T-cell (primary cell): Measurements from ENCODE around the gene KRT15. TPM values are rescaled to one million over a fixed set of nuclear protein-coding genes. Genes with fewer than 3 reads are reported as not detected.
"Not testable (repeated sequence)": the region's sequence is repeated elsewhere in the genome, so short reads cannot be mapped to it uniquely, and the experiment has no call there.

ENCODE experiments used
- ATAC-seq, 4 experiments: fragments of 200-7000 bp in 3 of 4; fragments of 150-1000 bp in 1 of 4; cut with Tn5 transposase; replicated peaks in 1 of 4; 1 replicate in 3 of 4; 2 replicates in 1 of 4; pipeline ENCODE4 v1.10.0; 2021; ENCODE audit warnings: moderate library complexity in 3 of 4, mild to moderate bottlenecking in 2 of 4, moderate number of reproducible peaks in 1 of 4
- CTCF ChIA-PET, 2 donors: fragments of 300-600 bp; sonication (Branson Sonifier 250); formaldehyde crosslinking; loops; one replicate each; lab custom pipeline; 2022; ENCODE audit warnings: antibody characterized with exemption in 2 of 2; lab: Charles Lee
- POLR2A ChIA-PET, 2 donors: fragments of 300-600 bp; sonication (Branson Sonifier 250); formaldehyde crosslinking; loops; one replicate each; lab custom pipeline; 2022; ENCODE audit warnings: antibody characterized with exemption in 2 of 2; lab: Charles Lee
- DNase-seq, 35 experiments: peaks; one replicate each; pipeline versions ENCODE4 v3.0.0 to v3.0.0-alpha.2; 2013 to 2023
- H3K27ac ChIP-seq: one replicate; pipeline ENCODE4 v1.5.1; 2013; ENCODE audit warnings: low read length
- H3K27me3 ChIP-seq, 2 experiments: replicated peaks in 1 of 2; 1 replicate in 1 of 2; 2 replicates in 1 of 2; pipeline versions ENCODE4 v1.6.1 to v1.7.0; 2013; ENCODE audit warnings: low read length in 1 of 2, mixed read lengths in 1 of 2; ENCODE audit not compliant: control insufficient read depth in 2 of 2, insufficient read depth in 2 of 2; ENCODE audit errors: extremely low read depth in 1 of 2
- H3K36me3 ChIP-seq, 2 donors: 1 replicate in 1 of 2; 2 replicates in 1 of 2; pipeline versions ENCODE4 v1.6.1 to v1.7.0; 2013; ENCODE audit warnings: low read length in 1 of 2; ENCODE audit not compliant: control insufficient read depth in 2 of 2, insufficient read depth in 1 of 2; ENCODE audit errors: extremely low read depth in 1 of 2
- H3K4me1 ChIP-seq, 2 experiments: 1 replicate in 1 of 2; 2 replicates in 1 of 2; pipeline versions ENCODE4 v1.6.1 to v1.7.0; 2013; ENCODE audit warnings: low read length in 2 of 2, mixed read lengths in 1 of 2; ENCODE audit not compliant: insufficient read depth in 2 of 2, control insufficient read depth in 1 of 2; ENCODE audit errors: extremely low read depth in 1 of 2
- H3K4me3 ChIP-seq, 2 donors: 1 replicate in 1 of 2; 2 replicates in 1 of 2; pipeline versions ENCODE4 v1.5.1 to v1.7.0; 2013; ENCODE audit warnings: mild to moderate bottlenecking in 2 of 2, low read length in 1 of 2, moderate library complexity in 1 of 2; ENCODE audit not compliant: control insufficient read depth in 1 of 2; ENCODE audit errors: extremely low read depth in 1 of 2
- H3K9me3 ChIP-seq: 2 replicates; pipeline ENCODE4 v1.7.0; 2013
- H3K27ac Mint-ChIP-seq, 2 donors: one replicate each; pipeline ENCODE4 v1.8.0; 2020 to 2021; ENCODE audit warnings: mild to moderate bottlenecking in 2 of 2, mixed read lengths in 2 of 2
- H3K27me3 Mint-ChIP-seq, 2 donors: one replicate each; pipeline ENCODE4 v1.8.0; 2021 to 2022; ENCODE audit warnings: mixed read lengths in 2 of 2
- H3K36me3 Mint-ChIP-seq: one replicate; pipeline ENCODE4 v1.8.0; 2021; ENCODE audit warnings: mixed read lengths
- H3K4me1 Mint-ChIP-seq, 3 donors: one replicate each; pipeline ENCODE4 v1.8.0; 2020 to 2022; ENCODE audit warnings: mixed read lengths in 3 of 3, mild to moderate bottlenecking in 1 of 3
- H3K4me3 Mint-ChIP-seq, 3 donors: one replicate each; pipeline ENCODE4 v1.8.0; 2020 to 2022; ENCODE audit warnings: mild to moderate bottlenecking in 3 of 3, mixed read lengths in 3 of 3, moderate library complexity in 3 of 3
- H3K9me3 Mint-ChIP-seq, 3 donors: one replicate each; pipeline ENCODE4 v1.8.0; 2020 to 2022; ENCODE audit warnings: mixed read lengths in 3 of 3
- WGBS: methylation state at CpG from one replicate; pipeline ENCODE4 v1.1.5; 2013; ENCODE audit warnings: missing lambda C conversion rate; ENCODE audit not compliant: insufficient coverage; 5-methylcytosine and 5-hydroxymethylcytosine counted together
- total RNA-seq, 35 experiments: library from RNA in 6 of 35; stranded (reverse) in 6 of 35; fragments of 120-200 nt in 1 of 35; gene quantifications; one replicate each; pipeline versions ENCODE4 v1.2.1 to v1.2.4 and lab custom pipeline; 2013 to 2026

Gene KRT15
- total RNA-seq, 5 donors from 2014 or later (not counting 1 experiment from before 2014, with no cell fraction given): 0.18 to 0.63 TPM; not detected in 3

DNA sequence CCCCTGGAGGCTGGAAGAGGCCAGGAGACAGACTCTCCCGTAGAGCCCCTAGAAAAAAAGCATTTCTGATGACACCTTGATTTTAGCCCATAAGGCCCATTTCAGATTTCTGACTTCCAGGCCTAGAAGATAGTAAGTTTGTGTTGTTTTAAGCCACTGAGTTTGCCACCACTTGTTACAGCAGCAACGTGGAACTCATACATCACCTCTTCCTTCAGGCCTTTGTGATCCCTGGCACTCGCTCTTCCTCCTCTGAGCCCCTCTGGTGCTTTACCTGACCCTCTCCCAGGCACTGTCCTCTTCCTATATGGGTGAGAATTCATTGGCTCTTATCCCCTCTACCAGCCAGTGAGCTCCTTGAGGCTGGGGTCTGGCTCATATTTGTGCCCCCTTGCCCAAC is 28.1 kb upstream of the KRT15 start:
- H3K36me3 Mint-ChIP-seq: no peaks in the 10 kb centered on the region
- Histone ChIP-seq H3K4me3 (no peak overlapping the region), H3K36me3 (no peaks in the 10 kb centered on the region), H3K27ac (no peak overlapping the region), H3K9me3 (no peaks in the 10 kb centered on the region), H3K27me3 (peaks cover 0 to 24% of the 10 kb centered on the region in 2 experiments), H3K4me1 (peaks cover 0 to 20% of the 10 kb centered on the region in 2 experiments)
- DNase-seq (no peak), ATAC-seq (no peak)
- H3K27ac Mint-ChIP-seq: no peak overlapping the region
- POLR2A ChIA-PET: no interaction called here
- CTCF ChIA-PET: no interaction called here
- H3K4me1 Mint-ChIP-seq: peaks cover 10 to 21% (median 17%) of the 10 kb centered on the region in 3 donors
- H3K4me3 Mint-ChIP-seq: no peak overlapping the region
- WGBS: no CpG with 5 or more reads among the region's 3 CpGs
- H3K9me3 Mint-ChIP-seq: peaks cover 0 to 7% (median 2%) of the 10 kb centered on the region in 3 donors
- peaks cover 2 to 3% of the 10 kb centered on the region in 2 donors for H3K27me3 Mint-ChIP-seq

- H3K36me3 Mint-ChIP-seq: no peaks in the 10 kb centered on the region
- no peak overlapping the region for H3K27ac ChIP-seq
- H3K9me3 Mint-ChIP-seq: peaks cover 0 to 7% (median 2%) of the 10 kb centered on the region in 3 donors
- peaks cover 0 to 23% of the 10 kb centered on the region in 2 experiments for H3K27me3 ChIP-seq
- H3K36me3 ChIP-seq: no peaks in the 10 kb centered on the region
- H3K27me3 Mint-ChIP-seq: peaks cover 2 to 3% of the 10 kb centered on the region in 2 donors
- DNase-seq (no peak), ATAC-seq (no peak)
- CTCF ChIA-PET: no interaction called here
- peaks cover 0 to 20% of the 10 kb centered on the region in 2 experiments for H3K4me1 ChIP-seq
- no peak overlapping the region for H3K27ac Mint-ChIP-seq
- H3K4me3 Mint-ChIP-seq: no peak overlapping the region
- H3K9me3 ChIP-seq: no peaks in the 10 kb centered on the region
- H3K4me3 ChIP-seq: no peak overlapping the region
- H3K4me1 Mint-ChIP-seq: peaks cover 10 to 21% (median 17%) of the 10 kb centered on the region in 3 donors
- WGBS: 79% methylated on average over 13 of the region's 13 CpGs
- POLR2A ChIA-PET: no interaction called here
Observed at GRCh38 chr17:41545829-41546410, 27.2 kb upstream of the KRT15 start.

GRCh38 chr17:41544935-41545334 is 26.2 kb upstream of the KRT15 start:
- no peak overlapping the region for H3K27ac Mint-ChIP-seq
- WGBS: 88% methylated on average over 2 of the region's 5 CpGs
- peaks cover 0 to 7% (median 2%) of the 10 kb centered on the region in 3 donors for H3K9me3 Mint-ChIP-seq
- no peaks in the 10 kb centered on the region for H3K9me3 ChIP-seq
- CTCF ChIA-PET: interaction anchor here in 1 of 2 donors (0.7 kb wide), 1 partner anchor 43 kb away, joined by 3 read pairs; no protein-coding TSS in a partner anchor
- no peak overlapping the region for H3K27ac ChIP-seq
- H3K27me3 Mint-ChIP-seq: peaks cover 2 to 6% of the 10 kb centered on the region in 2 donors
- H3K27me3 ChIP-seq: peaks cover 0 to 19% of the 10 kb centered on the region in 2 experiments
- peaks cover 10 to 21% (median 17%) of the 10 kb centered on the region in 3 donors for H3K4me1 Mint-ChIP-seq
- H3K4me3 Mint-ChIP-seq: no peak overlapping the region
- DNase-seq (no peak), ATAC-seq (no peak)
- peaks cover 0 to 20% of the 10 kb centered on the region in 2 experiments for H3K4me1 ChIP-seq
- no peaks in the 10 kb centered on the region for H3K36me3 Mint-ChIP-seq
- no peaks in the 10 kb centered on the region for H3K36me3 ChIP-seq
- no peak overlapping the region for H3K4me3 ChIP-seq
- POLR2A ChIA-PET: interaction anchor here in 1 of 2 donors (0.5 kb wide), 1 partner anchor 624 kb away, joined by 8 read pairs; no protein-coding TSS in a partner anchor

- POLR2A ChIA-PET: no interaction called here
Observed at GRCh38 chr17:41544491-41544892, 25.8 kb upstream of the KRT15 start.

GRCh38 chr17:41542786-41543185 is 24.1 kb upstream of the KRT15 start:
- CTCF ChIA-PET, H3K4me1 ChIP-seq, H3K9me3 ChIP-seq, H3K27me3 Mint-ChIP-seq, H3K9me3 Mint-ChIP-seq, ATAC-seq, POLR2A ChIA-PET, DNase-seq, H3K4me1 Mint-ChIP-seq, H3K4me3 Mint-ChIP-seq, H3K36me3 ChIP-seq, H3K27ac ChIP-seq, H3K27ac Mint-ChIP-seq, H3K36me3 Mint-ChIP-seq, H3K4me3 ChIP-seq: not testable (repeated sequence)
- 83% methylated on average over 7 of the region's 10 CpGs for WGBS
- H3K27me3 ChIP-seq: peaks cover 0 to 10% of the 10 kb centered on the region in 2 experiments

More at GRCh38 chr17:41544491-41544892, 25.8 kb upstream of the KRT15 start:
- H3K4me1 ChIP-seq: peaks cover 0 to 17% of the 10 kb centered on the region in 2 experiments
- Mint-ChIP-seq H3K9me3 (peaks cover 0 to 7% (median 2%) of the 10 kb centered on the region in 3 donors), H3K27me3 (peaks cover 2 to 6% of the 10 kb centered on the region in 2 donors), H3K36me3 (no peaks in the 10 kb centered on the region), H3K27ac (no peak overlapping the region), H3K4me1 (peaks cover 8 to 19% (median 16%) of the 10 kb centered on the region in 3 donors), H3K4me3 (no peak overlapping the region)
- H3K27ac ChIP-seq: no peak overlapping the region
- no peak for DNase-seq
- CTCF ChIA-PET: interaction anchor here in 1 of 2 donors (0.7 kb wide), 1 partner anchor 42 kb away, joined by 3 read pairs; no protein-coding TSS in a partner anchor
- ATAC-seq: no peak
- no peak overlapping the region for H3K4me3 ChIP-seq
- WGBS: 83% methylated on average over 1 of the region's 5 CpGs
- H3K36me3 ChIP-seq: no peaks in the 10 kb centered on the region
- H3K9me3 ChIP-seq: no peaks in the 10 kb centered on the region
- peaks cover 0 to 19% of the 10 kb centered on the region in 2 experiments for H3K27me3 ChIP-seq

DNA sequence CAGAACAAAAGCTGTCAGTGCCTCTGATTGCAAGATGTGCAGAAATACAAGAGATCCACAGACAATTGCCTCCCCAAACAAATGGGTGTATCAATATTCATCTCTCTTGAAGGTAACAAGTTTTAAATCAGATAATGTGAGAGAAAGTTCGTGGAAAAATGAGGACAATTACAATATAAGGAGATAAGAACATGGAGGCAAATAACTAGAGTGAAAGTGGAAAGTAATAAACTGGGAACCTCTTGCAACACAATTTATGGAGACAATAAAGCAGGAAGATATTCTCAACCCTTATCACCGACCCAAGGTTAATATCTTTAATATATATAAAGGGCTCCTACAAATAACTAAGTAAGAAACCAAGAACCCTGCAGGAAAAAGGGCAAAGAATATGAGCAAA is 23.7 kb upstream of the KRT15 start:
- Mint-ChIP-seq H3K27ac (no peak overlapping the region), H3K36me3 (no peaks in the 10 kb centered on the region), H3K9me3 (peaks cover 0 to 7% (median 2%) of the 10 kb centered on the region in 3 donors), H3K4me1 (no peaks in the 10 kb centered on the region), H3K4me3 (no peak overlapping the region), H3K27me3 (peaks cover 0 to 3% of the 10 kb centered on the region in 2 donors)
- H3K4me1 ChIP-seq: no peaks in the 10 kb centered on the region
- no CpG with 5 or more reads among the region's 2 CpGs for WGBS
- H3K27me3 ChIP-seq: peaks cover 0 to 10% of the 10 kb centered on the region in 2 experiments
- H3K36me3 ChIP-seq: no peaks in the 10 kb centered on the region
- ATAC-seq (no peak), DNase-seq (no peak)
- POLR2A ChIA-PET: interaction anchor here in 1 of 2 donors (0.5 kb wide), 1 partner anchor 11 kb away, joined by 3 read pairs; no protein-coding TSS in a partner anchor
- no peak overlapping the region for H3K4me3 ChIP-seq
- CTCF ChIA-PET: interaction anchor here in 1 of 2 donors (0.6 kb wide), 1 partner anchor 11 kb away, joined by 3 read pairs; no protein-coding TSS in a partner anchor
- no peak overlapping the region for H3K27ac ChIP-seq
- H3K9me3 ChIP-seq: no peaks in the 10 kb centered on the region
